ENCODE measurements around the gene FAM32A.

The FAM32A gene

GRCh38 chr19:16225279-16226183, 40.3 kb downstream of the FAM32A start:
- no peak for DNase-seq (ENCODE audit: low read depth)

- no peak for DNase-seq (ENCODE audit: low read depth)
Measured at GRCh38 chr19:16226184-16226591, 41.0 kb downstream of the FAM32A start.

- no peak for DNase-seq (ENCODE audit: low read depth)
Measured at GRCh38 chr19:16226878-16227836, 41.9 kb downstream of the FAM32A start.

GRCh38 chr19:16227837-16228636, 42.8 kb downstream of the FAM32A start:
- DNase-seq (ENCODE audit: low read depth), result no peak

GRCh38 chr19:16228637-16229321, 43.6 kb downstream of the FAM32A start:
- no peak for DNase-seq (ENCODE audit: low read depth)

- DNase-seq (ENCODE audit: low read depth), result no peak
Measured at GRCh38 chr19:16229322-16229641, 44.1 kb downstream of the FAM32A start.

GRCh38 chr19:16232127-16232526, 46.9 kb downstream of the FAM32A start:
- DNase-seq (ENCODE audit: low read depth), result no peak

GRCh38 chr19:16232568-16232967, 47.4 kb downstream of the FAM32A start:
- no peak for DNase-seq (ENCODE audit: low read depth)

GRCh38 chr19:16233081-16233776, 48.0 kb downstream of the FAM32A start:
- no peak for DNase-seq (ENCODE audit: low read depth)

GRCh38 chr19:16233836-16234551, 48.8 kb downstream of the FAM32A start:
- no peak for DNase-seq (ENCODE audit: low read depth)

- no peak for DNase-seq (ENCODE audit: low read depth)
Measured at GRCh38 chr19:16234552-16235445, 49.6 kb downstream of the FAM32A start.

- no peak for DNase-seq (ENCODE audit: low read depth)
Measured at GRCh38 chr19:16235811-16236652, 50.8 kb downstream of the FAM32A start.
